ENCODE measurements around the gene FKBP1A.

FKBP1A gene

GRCh38 chr20:1368448-1369199 lies 24.2 kb downstream of the FKBP1A start:
- TF ChIP-seq, protein P1, sequence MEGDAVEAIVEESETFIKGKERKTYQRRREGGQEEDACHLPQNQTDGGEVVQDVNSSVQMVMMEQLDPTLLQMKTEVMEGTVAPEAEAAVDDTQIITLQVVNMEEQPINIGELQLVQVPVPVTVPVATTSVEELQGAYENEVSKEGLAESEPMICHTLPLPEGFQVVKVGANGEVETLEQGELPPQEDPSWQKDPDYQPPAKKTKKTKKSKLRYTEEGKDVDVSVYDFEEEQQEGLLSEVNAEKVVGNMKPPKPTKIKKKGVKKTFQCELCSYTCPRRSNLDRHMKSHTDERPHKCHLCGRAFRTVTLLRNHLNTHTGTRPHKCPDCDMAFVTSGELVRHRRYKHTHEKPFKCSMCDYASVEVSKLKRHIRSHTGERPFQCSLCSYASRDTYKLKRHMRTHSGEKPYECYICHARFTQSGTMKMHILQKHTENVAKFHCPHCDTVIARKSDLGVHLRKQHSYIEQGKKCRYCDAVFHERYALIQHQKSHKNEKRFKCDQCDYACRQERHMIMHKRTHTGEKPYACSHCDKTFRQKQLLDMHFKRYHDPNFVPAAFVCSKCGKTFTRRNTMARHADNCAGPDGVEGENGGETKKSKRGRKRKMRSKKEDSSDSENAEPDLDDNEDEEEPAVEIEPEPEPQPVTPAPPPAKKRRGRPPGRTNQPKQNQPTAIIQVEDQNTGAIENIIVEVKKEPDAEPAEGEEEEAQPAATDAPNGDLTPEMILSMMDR (IDR thresholded peaks at IDR 0.05; ENCODE audit: low read depth, low read length) = no peak
- Histone ChIP-seq H3K9me3 (ENCODE audit: severe bottlenecking) (no peaks in the 10 kb centered on the region), H3K36me3 (peaks cover 31% of the 10 kb centered on the region), H3K27me3 (ENCODE audit: insufficient read depth, low read depth, severe bottlenecking) (no peaks in the 10 kb centered on the region), H3K27ac (no peak overlapping the region), H3K4me3 (ENCODE audit: low read depth, low read length) (no peak overlapping the region)
- no peak for DNase-seq

GRCh38 chr20:1367479-1367878 lies 25.4 kb downstream of the FKBP1A start:
- Histone ChIP-seq H3K9me3 (ENCODE audit: severe bottlenecking) (no peaks in the 10 kb centered on the region), H3K36me3 (peaks cover 24% of the 10 kb centered on the region), H3K4me3 (ENCODE audit: low read depth, low read length) (no peak overlapping the region), H3K27ac (no peak overlapping the region), H3K27me3 (ENCODE audit: insufficient read depth, low read depth, severe bottlenecking) (no peaks in the 10 kb centered on the region)
- TF ChIP-seq, protein P1 (IDR thresholded peaks at IDR 0.05; ENCODE audit: low read depth, low read length) = no peak
- DNase-seq = no peak

DNA sequence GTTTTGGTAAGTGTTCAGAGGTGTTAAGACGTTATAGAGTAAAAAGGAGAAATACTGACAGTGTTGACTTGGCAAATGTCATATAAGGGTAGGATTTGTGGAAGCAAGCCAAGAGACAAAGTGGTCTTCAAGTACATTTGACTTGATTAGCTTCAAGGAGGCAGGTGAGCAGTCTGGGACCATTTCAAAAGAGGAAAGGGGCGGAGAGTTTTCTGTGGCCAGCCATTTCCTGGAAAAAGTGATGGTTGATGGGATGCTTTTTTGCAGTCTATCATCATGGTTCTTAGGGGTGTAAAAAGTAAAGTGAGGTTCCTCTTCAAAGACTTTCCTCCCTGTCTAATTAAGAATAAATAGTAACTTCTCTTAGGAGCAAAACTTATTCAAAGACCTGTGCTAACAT lies 28.7 kb downstream of the FKBP1A start:
- peaks cover 28% of the 10 kb centered on the region for H3K36me3 ChIP-seq
- TF ChIP-seq, protein P1 (IDR thresholded peaks at IDR 0.05; ENCODE audit: low read depth, low read length) = no peak

GRCh38 chr20:1363522-1363921 lies 29.3 kb downstream of the FKBP1A start:
- TF ChIP-seq, protein P1 (IDR thresholded peaks at IDR 0.05; ENCODE audit: low read depth, low read length) = no peak
- Histone ChIP-seq H3K27me3 (ENCODE audit: insufficient read depth, low read depth, severe bottlenecking) (no peaks in the 10 kb centered on the region), H3K27ac (no peak overlapping the region), H3K36me3 (peaks cover 27% of the 10 kb centered on the region), H3K4me3 (ENCODE audit: low read depth, low read length) (no peak overlapping the region), H3K9me3 (ENCODE audit: severe bottlenecking) (no peaks in the 10 kb centered on the region)
- no peak for DNase-seq

More for the DNA sequence above, 28.7 kb downstream of the FKBP1A start:
- H3K4me3 ChIP-seq (ENCODE audit: low read depth, low read length) = no peak overlapping the region
- H3K9me3 ChIP-seq (ENCODE audit: severe bottlenecking) = no peaks in the 10 kb centered on the region
- H3K27ac ChIP-seq = no peak overlapping the region
- no peaks in the 10 kb centered on the region for H3K27me3 ChIP-seq (ENCODE audit: insufficient read depth, low read depth, severe bottlenecking)
- no peak for DNase-seq

DNA sequence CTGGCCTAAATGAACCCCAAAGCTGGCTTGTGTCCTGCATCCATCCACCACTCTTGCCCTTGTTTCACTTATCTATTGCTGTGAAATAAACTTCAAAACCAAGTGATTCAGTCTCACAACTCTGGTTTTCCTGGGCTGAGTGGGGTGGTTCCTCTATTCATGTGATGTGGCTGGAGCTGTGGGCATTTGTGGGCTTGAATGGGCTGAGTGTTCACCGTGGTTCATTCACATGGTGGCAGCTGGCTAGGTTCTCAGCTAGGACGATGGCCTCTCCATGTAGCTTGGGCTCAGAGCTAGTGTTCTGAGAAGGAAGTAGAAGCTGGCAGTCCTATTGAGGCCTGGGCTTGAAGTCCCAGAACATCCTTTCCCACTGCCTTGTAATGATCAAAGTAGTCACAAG lies 30.4 kb downstream of the FKBP1A start:
- Histone ChIP-seq H3K27me3 (ENCODE audit: insufficient read depth, low read depth, severe bottlenecking) (no peaks in the 10 kb centered on the region), H3K9me3 (ENCODE audit: severe bottlenecking) (no peaks in the 10 kb centered on the region), H3K27ac (no peak overlapping the region), H3K4me3 (ENCODE audit: low read depth, low read length) (no peak overlapping the region), H3K36me3 (peaks cover 16% of the 10 kb centered on the region)
- DNase-seq = no peak
- TF ChIP-seq, protein P1 (IDR thresholded peaks at IDR 0.05; ENCODE audit: low read depth, low read length) = no peak

All from WERI-Rb-1 (cell line).